WI38 (cell line): ENCODE results near the gene CIB4.

ENCODE experiments used
- H3K4me3 ChIP-seq: 2 replicates; pipeline ENCODE4 v1.5.1; 2011; ENCODE audit warnings: low read depth, mild to moderate bottlenecking, control low read depth, low read length
- TF ChIP-seq, protein P1 (sequence below): IDR thresholded peaks from 2 replicates; pipeline ENCODE4 v1.5.1; 2012; ENCODE audit warnings: low read depth, mild to moderate bottlenecking, control low read depth, low read length

Gene CIB4

DNA sequence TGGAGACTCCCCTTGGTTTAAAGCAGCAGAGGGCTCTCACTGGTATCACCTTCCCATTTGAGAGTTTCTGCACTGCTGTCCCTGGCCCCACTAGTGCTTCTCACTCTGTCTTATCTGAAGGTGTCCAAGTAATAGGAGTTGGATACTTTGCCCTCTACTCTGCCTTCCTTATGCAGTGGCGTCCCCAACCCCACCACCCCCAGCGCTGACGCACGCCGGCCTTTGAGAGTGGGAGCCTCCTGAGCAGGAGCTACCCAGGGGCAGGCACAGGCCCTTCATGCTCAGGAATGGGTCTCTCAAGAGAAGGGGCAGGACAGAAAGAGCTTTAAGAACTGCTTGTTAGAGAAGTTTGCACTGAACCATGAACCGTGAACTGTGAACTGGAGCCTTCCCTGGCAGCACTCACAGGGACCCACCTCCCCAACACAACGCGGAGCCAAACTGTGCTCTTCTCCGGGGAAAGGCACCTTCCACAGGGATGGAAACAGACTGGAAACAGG is 3.3 kb downstream of the CIB4 start:
- TF ChIP-seq, protein P1, sequence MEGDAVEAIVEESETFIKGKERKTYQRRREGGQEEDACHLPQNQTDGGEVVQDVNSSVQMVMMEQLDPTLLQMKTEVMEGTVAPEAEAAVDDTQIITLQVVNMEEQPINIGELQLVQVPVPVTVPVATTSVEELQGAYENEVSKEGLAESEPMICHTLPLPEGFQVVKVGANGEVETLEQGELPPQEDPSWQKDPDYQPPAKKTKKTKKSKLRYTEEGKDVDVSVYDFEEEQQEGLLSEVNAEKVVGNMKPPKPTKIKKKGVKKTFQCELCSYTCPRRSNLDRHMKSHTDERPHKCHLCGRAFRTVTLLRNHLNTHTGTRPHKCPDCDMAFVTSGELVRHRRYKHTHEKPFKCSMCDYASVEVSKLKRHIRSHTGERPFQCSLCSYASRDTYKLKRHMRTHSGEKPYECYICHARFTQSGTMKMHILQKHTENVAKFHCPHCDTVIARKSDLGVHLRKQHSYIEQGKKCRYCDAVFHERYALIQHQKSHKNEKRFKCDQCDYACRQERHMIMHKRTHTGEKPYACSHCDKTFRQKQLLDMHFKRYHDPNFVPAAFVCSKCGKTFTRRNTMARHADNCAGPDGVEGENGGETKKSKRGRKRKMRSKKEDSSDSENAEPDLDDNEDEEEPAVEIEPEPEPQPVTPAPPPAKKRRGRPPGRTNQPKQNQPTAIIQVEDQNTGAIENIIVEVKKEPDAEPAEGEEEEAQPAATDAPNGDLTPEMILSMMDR: no peak
- H3K4me3 ChIP-seq: no peak overlapping the region

- H3K4me3 ChIP-seq: no peak overlapping the region
- TF ChIP-seq, protein P1: no peak
These were observed 4.2 kb downstream of the CIB4 start for GRCh38 chr2:26636935-26637334.

DNA sequence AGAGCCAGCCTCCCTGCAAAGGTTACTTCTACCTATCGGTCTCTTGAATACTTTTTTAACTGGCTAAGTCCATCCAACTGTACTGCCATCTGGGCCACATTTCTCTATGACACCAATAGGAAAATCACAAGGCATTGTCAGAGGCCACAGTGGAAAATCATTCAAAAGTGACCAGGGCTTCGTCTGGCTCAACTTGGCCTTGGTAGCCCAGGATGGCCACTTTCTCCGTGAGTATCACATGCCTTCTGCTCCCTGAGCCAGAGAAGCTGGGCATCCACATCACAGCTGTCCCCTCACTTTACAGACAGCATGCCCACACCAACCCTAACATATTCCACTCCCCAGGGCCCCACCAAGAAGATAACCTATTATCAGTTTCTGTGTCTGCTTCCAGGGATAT is 5.8 kb downstream of the CIB4 start:
- TF ChIP-seq, protein P1: no peak
- H3K4me3 ChIP-seq: no peak overlapping the region

DNA sequence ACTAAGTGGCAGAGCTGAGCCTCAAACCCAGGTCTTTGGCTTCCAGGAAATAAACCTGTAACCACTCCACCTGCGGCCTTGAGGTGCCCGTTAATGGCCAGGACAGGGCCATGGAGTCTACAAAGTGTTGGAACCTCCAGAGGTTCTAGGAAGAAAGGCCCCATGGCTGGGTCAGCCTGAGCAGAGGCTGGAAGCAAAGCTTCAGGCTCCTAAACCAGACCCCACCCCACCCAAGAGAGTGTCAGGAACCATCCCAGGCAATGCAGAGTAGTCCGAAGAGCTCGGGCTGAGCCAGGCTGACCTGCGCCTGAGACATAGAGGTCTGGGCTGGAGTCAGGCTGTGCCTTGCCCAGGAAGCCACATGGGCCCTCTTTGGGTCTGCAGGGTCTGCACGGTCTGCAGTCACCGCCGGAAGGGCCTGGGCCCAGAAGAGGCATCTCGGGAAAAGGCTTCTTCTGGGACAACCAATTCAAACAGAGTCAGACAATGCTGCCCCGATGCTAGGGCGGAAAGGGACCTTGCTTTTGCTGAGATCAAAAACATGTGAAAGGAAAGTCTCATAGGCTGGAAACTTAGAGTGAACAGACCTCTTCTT is 6.4 kb downstream of the CIB4 start:
- TF ChIP-seq, protein P1: no peak
- H3K4me3 ChIP-seq: no peak overlapping the region

- no peak overlapping the region for H3K4me3 ChIP-seq
- TF ChIP-seq, protein P1: no peak
These were observed 7.1 kb downstream of the CIB4 start for GRCh38 chr2:26633993-26634595.

- H3K4me3 ChIP-seq: no peak overlapping the region
- TF ChIP-seq, protein P1: no peak
These were observed 7.7 kb downstream of the CIB4 start for GRCh38 chr2:26633351-26633945.

GRCh38 chr2:26632624-26633185 is 8.5 kb downstream of the CIB4 start:
- H3K4me3 ChIP-seq: no peak overlapping the region
- TF ChIP-seq, protein P1: no peak
